Measurements from ENCODE around the gene RDX.
A peak's percentile ranks its signal among the peaks of the same experiment; 100 is the strongest.
"Not testable (repeated sequence)": the region's sequence is repeated elsewhere in the genome, so short reads cannot be mapped to it uniquely, and the experiment has no call there.

RDX gene

DNA sequence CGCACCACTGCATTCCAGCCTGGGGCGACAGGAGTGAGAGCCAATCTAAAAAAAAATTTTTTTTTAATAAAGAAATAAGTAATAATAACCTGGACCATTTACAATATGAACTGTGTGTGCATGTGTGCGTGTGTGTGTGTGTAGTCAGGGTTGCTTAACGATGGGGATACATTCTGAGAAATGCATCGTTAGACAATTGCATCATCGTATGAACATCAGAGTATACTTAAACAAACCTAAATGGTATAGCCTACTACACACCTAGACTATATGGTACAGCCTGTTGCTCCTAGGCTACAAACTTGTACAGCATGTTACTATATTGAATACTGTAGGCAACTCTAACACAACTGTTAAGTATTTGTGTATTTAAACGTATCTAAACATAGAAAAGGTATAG is 26.4 kb downstream of the RDX start:
- no peak for DNase-seq

GRCh38 chr11:110268441-110268840 is 28.0 kb downstream of the RDX start:
- DNase-seq: no peak

DNA sequence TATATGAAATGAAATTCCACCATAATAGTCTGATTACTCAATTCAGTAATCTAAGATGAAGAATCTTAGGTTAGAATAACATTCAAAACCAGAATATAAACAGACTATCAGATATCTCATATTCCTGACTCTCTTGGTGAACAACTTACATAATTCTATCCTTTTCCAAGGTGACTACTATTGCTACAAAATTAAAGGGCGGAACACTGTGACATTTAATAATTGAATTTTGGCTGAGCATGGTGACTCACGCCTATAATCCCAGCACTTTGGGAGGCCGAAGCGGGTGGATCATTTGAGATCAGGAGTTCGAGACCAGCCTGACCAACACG is 34.4 kb downstream of the RDX start:
- DNase-seq: no peak

- no peak for DNase-seq
Observed at GRCh38 chr11:110261195-110262071, 35.0 kb downstream of the RDX start.

DNA sequence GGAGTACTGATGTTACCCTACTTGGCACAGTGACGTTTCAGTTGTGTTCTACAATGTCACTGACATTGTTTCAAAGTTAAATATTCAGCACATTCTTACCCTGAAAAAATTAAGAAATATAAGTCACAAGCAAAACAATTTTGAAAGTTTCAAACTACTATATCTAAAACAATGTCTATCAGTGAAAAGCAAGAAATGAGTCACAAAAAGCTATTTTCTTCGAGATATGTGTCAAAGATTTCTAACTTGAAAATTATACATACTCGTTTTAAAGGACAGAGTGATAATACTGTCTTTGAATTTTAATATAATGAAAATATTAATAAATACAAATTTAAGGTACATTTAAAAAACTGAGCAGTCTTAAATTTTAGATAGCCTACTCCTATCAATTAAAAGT is 42.9 kb downstream of the RDX start:
- DNase-seq: no peak

GRCh38 chr11:110251836-110252235 is 44.6 kb downstream of the RDX start:
- DNase-seq: no peak

DNA sequence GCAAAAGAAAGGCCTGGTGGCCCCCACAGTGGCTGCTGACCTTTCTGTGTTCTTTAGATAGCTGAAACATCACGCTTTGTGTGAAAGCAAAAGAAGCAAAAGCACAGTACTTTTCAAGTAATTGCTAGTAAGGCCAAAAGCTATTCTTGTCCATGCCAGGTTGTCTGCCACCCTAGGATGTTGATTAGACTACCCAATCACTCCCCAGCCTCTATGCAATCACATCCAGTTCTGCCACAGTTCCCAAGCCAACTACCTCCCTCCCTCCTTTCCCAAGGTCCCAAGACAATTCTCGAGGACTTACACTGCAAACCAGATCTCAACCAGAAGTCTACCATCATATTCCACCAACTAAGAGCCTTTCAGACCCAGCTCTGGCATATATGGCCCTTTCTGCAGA is 46.2 kb downstream of the RDX start:
- DNase-seq: no peak

DNA sequence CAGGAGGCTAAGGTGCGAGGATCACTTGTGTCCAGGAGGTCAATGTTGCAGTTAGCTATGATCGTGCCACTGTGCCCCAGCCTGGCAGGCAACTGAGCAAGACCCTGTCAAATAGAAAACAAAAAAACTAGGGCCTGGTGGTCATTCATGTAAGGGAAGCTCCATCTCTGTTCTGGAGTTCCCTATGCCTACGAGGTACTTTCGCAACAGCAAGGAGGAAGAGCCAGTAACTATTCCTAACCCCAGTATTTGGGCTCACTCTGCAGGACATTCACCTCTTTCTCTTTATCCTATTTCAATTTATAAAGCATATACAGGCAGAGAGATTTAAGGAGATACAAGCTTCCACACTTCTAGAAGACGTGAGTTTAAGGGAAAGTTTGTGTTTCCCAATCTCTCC is 46.6 kb downstream of the RDX start:
- DNase-seq: no peak

DNA sequence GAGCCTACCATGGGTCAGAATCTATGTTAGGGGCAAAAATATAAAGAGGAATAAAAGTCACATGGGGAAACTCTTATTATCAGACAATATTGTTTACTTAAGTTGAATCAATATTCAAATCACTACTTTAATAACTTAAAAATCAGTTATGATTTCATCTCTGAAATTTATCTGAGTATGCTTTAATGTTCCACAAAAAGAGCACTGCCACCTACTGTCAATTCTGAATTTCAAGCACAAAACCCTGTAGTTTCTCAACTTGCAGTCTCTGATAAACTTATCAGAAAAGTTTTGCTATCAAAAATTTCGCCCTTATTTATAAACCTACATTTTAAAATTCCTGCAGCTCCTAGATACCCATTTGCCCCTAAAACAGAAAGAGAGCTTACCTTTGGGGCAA is 47.3 kb downstream of the RDX start:
- no peak for DNase-seq

DNA sequence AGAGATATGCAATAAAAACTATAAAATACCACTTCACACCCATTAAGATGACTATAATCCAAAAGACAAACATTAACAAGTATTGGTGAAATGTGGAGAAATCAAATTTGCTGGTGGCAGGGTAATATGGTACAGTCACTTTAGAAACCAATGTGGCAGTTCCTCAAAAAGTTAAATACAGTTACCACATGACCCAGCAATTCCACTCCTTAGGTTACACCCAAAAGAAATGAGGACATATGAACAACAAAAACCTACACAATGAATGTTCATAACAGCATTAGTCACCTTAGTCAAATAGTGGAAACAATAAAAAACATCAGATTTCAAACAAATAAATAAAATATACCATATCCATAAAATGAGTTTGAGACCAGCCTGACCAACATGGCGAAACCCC is 52.6 kb downstream of the RDX start:
- no peak for DNase-seq

GRCh38 chr11:110242746-110243145 is 53.7 kb downstream of the RDX start:
- DNase-seq: no peak

DNA sequence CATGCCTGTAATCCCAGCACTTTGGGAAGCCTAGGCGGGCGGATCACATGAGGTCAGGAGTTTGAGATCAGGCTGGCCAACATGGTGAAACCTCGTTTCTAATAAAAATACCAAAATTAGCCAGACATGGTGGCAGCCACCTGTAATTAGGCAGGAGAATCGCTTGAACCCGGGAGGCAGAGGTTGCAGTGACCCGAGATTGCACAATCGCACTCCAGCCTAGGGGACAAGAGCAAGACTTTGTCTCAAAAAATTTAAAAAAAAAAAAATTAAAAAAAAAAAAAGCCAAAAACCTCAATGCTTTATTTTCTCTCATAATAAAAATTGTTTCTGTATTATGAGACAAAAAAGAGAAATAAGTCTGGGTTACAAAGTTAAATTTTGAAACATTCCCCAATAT is 54.2 kb downstream of the RDX start:
- no peak for DNase-seq

GRCh38 chr11:110235966-110236365 is 60.4 kb downstream of the RDX start:
- no peak for DNase-seq

DNA sequence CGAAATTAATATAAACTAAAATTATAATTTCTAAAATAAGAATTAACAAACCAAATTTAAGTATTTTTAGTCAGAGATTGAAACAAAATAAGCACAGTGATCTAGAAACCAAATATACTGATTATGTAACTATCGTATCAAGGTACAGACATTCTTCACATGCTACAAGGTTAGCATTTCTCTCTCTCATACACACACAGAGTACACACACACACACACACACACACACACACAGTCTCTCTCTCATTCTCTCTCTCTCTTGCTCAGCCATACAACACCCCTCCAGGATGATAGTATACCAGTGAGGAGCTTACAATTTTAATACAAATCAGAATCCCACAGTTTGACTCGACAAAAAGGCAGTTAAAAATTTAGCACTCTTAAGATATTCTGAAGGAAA is 66.0 kb downstream of the RDX start:
- DNase-seq: no peak

- DNase-seq: no peak
Observed at GRCh38 chr11:110219006-110219785, 77.2 kb downstream of the RDX start.

DNA sequence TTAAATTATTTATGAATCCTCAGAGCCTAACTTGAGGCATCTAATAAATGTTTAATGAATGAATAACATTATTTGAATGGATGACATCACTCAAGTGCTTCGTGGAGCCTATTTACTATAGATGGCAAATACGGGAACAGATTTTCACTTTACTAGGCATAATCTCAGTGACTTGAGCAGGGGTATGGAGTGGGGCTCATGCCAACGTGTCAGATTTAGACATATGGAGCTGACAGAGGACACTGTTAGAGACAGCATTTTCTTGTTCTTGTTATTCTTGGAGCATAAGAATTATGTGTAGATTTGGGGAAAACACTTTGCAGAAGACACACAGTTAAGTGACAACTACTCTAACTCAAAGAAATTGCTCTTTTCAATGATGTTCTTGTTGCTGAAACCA is 78.5 kb downstream of the RDX start:
- no peak for DNase-seq

DNA sequence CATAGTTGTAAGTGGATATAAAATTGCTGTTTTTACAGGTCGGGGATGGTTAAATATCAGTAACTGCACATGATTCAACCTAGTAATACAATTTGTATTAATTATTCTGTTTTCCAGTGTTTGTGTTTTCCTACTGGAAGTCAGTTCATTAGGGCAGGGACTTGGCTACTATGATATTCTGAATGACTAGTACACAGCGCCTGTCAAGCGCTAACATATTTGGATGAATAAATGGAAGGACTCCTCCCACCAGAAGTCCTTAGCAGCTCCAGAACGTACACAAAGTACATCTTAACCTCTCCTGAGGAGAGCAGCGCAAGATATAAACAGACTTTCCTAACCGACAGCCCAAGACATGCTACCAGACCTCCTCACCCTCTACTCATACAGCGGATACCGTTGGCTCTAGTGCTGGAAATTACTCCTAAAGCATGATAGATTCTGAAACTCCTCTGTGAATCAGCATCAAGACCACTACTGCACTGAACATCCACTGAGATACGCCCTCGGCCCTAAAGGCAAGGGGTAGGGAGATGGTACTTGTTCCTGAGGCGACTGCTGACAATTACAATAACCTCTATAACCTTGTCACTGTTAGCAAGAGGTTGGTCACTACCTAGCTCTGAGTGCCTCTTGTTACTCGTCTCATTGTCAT is 79.1 kb downstream of the RDX start:
- DNase-seq: no peak

- not testable (repeated sequence) for DNase-seq
Observed at GRCh38 chr11:110209313-110209694, 87.1 kb downstream of the RDX start.

DNA sequence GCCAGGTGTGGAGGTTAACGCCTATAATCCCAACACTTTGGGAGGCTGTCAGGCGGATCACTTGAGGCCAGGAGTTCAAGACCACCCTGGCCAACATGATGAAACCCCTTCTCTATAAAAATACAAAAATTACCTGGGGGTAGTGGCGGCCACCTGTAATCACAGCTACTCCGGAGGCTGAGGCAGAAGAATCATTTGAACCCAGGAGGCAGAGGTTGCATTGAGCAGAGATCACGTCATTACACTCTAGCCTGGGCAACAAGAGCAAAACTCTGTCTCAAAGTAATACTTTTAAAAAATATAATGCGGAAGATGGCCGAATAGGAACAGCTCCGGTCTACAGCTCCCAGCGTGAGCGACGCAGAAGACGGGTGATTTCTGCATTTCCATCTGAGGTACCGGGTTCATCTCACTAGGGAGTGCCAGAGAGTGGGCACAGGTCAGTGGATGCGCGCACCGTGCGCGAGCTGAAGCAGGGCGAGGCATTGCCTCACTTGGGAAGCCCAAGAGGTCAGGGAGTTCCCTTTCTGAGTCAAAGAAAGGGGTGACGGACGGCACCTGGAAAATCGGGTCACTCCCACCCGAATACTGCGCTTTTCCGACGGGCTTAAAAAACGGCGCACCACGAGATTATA is 87.6 kb downstream of the RDX start:
- peak in 1 of 2 donors; percentile 14 for DNase-seq

GRCh38 chr11:110207123-110207522 is 89.3 kb downstream of the RDX start:
- DNase-seq: no peak

DNA sequence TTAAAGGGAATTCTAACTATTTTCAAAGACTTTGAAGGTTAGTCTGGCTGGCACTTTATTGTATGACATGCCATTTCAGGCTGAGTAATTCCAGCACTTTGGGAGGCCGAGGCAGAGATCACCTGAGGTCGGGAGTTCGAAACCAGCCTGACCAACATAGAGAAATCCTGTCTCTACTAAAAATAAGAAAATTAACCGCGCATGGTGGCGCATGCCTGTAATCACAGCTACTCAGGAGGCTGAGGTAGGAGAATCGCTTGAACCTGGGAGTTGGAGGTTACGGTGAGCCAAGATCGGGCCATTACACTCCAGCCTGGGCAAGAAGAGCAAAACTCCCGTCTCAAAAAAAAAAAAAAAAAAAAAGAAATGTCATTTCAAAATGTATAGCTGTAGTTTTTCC is 95.6 kb downstream of the RDX start:
- DNase-seq: no peak

DNA sequence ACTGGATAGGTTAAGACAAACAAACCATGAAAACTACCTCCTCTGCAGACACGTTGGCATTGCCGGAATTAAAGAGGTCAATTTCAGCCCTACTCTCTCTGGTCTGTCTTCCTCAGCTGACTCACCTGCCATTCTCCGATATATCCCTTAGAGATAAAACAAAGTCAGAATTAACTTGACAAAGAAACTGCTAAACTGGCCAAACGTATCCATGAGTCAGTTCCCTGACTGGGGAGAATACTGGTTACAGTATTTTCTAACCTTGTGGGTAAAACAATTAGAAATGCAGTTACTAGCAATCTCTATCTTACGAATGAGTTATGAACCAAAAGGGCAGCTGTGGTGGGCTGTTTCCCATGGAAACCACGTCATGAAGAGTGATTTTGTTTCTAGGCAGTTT is 96.2 kb downstream of the RDX start:
- no peak for DNase-seq

DNA sequence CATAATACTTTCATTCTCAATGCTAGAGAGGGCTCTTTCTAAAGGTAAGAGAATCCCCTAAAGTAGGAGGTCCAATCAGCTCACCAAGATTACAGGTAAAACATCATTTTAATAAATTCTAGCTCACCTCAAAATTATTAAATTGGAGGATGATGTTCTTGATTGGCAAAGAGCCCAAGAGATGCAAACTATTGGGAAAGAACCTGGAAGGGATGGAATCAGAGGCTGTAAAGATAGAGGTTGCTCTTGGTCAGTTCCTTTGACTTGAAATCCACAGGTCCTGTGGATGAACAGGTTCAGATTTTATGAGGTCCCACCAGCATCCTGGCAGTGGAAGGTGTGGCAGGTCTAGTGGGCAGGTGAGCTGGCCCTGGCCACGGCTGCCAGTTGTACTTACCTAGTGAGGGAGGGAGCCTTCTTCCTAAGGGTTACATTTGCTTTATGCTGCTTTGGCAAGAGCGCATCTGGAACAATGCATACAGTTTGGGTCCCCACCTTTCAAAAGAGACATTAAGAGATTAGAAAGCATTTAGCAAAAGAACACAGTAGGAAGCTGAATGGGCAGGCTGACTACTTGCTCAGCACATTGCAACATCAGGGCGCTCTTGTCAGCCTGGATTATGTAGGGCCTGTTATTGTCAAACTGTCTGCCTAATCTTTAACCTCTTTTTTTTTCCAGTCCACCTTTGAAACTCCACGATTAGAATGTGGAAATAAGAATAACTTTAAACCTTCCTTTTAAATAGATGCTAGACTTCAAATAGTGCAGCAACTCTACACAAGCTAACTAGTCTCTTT is 97.0 kb downstream of the RDX start:
- no peak for DNase-seq

Data from stimulated activated CD4-positive, alpha-beta T cell treated with anti-CD3 and anti-CD28 coated beads, Interleukin-2, amount 100 ng/mL, for 24 hours (primary cell).